Stimulated activated CD4-positive, alpha-beta T cell treated with anti-CD3 and anti-CD28 coated beads, Interleukin-12 subunit alpha, Interleukin-12 subunit beta, amount 100 ng/mL, for 4 hours (primary cell): ENCODE data around the gene MAMLD1.

Experiments used
- DNase-seq: peaks from one replicate; pipeline ENCODE4 v3.0.0-alpha.2; 2020

MAMLD1 gene

GRCh38 chrX:150465326-150465725 lies 102.2 kb downstream of the MAMLD1 start:
- no peak for DNase-seq

- DNase-seq: no peak
Measured at GRCh38 chrX:150465881-150466775, 103.0 kb downstream of the MAMLD1 start.

GRCh38 chrX:150472306-150472705 lies 109.2 kb downstream of the MAMLD1 start:
- no peak for DNase-seq

- DNase-seq: no peak
Measured at GRCh38 chrX:150473371-150473770, 110.3 kb downstream of the MAMLD1 start.

GRCh38 chrX:150475461-150475860 lies 112.3 kb downstream of the MAMLD1 start:
- DNase-seq: no peak

GRCh38 chrX:150476164-150476699 lies 113.1 kb downstream of the MAMLD1 start:
- no peak for DNase-seq

GRCh38 chrX:150477371-150477770 lies 114.3 kb downstream of the MAMLD1 start:
- DNase-seq: no peak

- no peak for DNase-seq
Measured at GRCh38 chrX:150478496-150479492, 115.7 kb downstream of the MAMLD1 start.

GRCh38 chrX:150482537-150483206 lies 119.6 kb downstream of the MAMLD1 start:
- peak; percentile 29 for DNase-seq

GRCh38 chrX:150483356-150483985 lies 120.4 kb downstream of the MAMLD1 start:
- no peak for DNase-seq

- DNase-seq: peak; percentile 44
Measured at GRCh38 chrX:150486011-150486410, 122.9 kb downstream of the MAMLD1 start.

GRCh38 chrX:150487369-150488094 lies 124.4 kb downstream of the MAMLD1 start:
- no peak for DNase-seq

GRCh38 chrX:150489359-150490015 lies 126.4 kb downstream of the MAMLD1 start:
- no peak for DNase-seq

GRCh38 chrX:150495496-150495895 lies 132.4 kb downstream of the MAMLD1 start:
- no peak for DNase-seq

- DNase-seq: no peak
Measured at GRCh38 chrX:150499240-150499639, 136.1 kb downstream of the MAMLD1 start.

- no peak for DNase-seq
Measured at GRCh38 chrX:150502091-150502490, 139.0 kb downstream of the MAMLD1 start.

- DNase-seq: no peak
Measured at GRCh38 chrX:150502979-150503897, 140.1 kb downstream of the MAMLD1 start.

GRCh38 chrX:150503898-150504219 lies 140.7 kb downstream of the MAMLD1 start:
- DNase-seq: no peak

GRCh38 chrX:150504397-150505182 lies 141.5 kb downstream of the MAMLD1 start:
- DNase-seq: no peak
